ENCODE results near the gene PRPF40B. TPM values are rescaled to one million over a fixed set of nuclear protein-coding genes. Genes with fewer than 3 reads are reported as not detected.

PRPF40B gene
- total and polyA plus RNA-seq, 2 of the 13 experiments (the other 11 are each of a cell fraction or from before 2014, with no cell fraction given), result 5.0 to 7.8 TPM

DNA sequence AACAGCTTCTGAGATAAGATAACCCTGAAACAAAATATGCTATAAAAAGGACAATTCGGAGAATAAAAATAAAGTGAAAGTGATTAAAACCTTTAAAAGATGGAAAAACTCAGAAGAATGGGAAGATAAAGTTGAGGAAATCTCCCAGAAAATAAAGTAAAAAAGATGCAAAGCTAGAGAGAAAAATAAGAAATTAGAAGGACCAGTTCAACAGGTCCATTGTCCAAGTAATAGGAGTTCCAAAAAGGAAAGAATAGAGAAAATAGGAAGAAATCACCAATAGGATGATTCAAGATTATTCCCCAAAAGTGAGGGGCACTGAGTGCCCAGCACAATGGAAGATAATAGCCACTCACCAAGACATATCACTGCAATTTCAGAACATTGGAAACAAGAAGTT, 4.8 kb upstream of the PRPF40B start (continued):
- TF ChIP-seq, protein P1, sequence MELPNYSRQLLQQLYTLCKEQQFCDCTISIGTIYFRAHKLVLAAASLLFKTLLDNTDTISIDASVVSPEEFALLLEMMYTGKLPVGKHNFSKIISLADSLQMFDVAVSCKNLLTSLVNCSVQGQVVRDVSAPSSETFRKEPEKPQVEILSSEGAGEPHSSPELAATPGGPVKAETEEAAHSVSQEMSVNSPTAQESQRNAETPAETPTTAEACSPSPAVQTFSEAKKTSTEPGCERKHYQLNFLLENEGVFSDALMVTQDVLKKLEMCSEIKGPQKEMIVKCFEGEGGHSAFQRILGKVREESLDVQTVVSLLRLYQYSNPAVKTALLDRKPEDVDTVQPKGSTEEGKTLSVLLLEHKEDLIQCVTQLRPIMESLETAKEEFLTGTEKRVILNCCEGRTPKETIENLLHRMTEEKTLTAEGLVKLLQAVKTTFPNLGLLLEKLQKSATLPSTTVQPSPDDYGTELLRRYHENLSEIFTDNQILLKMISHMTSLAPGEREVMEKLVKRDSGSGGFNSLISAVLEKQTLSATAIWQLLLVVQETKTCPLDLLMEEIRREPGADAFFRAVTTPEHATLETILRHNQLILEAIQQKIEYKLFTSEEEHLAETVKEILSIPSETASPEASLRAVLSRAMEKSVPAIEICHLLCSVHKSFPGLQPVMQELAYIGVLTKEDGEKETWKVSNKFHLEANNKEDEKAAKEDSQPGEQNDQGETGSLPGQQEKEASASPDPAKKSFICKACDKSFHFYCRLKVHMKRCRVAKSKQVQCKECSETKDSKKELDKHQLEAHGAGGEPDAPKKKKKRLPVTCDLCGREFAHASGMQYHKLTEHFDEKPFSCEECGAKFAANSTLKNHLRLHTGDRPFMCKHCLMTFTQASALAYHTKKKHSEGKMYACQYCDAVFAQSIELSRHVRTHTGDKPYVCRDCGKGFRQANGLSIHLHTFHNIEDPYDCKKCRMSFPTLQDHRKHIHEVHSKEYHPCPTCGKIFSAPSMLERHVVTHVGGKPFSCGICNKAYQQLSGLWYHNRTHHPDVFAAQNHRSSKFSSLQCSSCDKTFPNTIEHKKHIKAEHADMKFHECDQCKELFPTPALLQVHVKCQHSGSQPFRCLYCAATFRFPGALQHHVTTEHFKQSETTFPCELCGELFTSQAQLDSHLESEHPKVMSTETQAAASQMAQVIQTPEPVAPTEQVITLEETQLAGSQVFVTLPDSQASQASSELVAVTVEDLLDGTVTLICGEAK (IDR thresholded peaks at IDR 0.05), result no peak
- TF ChIP-seq, protein P1 (CRISPR knock-in tag; IDR thresholded peaks at IDR 0.05), result no peak
- TF ChIP-seq MIER3 (CRISPR knock-in tag; IDR thresholded peaks at IDR 0.05; ENCODE audit: borderline replicate concordance) (no peak), SOX6 (IDR thresholded peaks at IDR 0.05) (no peak), SOX6 (CRISPR knock-in tag; IDR thresholded peaks at IDR 0.05) (no peak), CBFB (CRISPR knock-in tag; IDR thresholded peaks at IDR 0.05) (no peak), ZFP90 (CRISPR knock-in tag; IDR thresholded peaks at IDR 0.05; ENCODE audit: borderline replicate concordance) (no peak), FOXO1 (CRISPR knock-in tag; IDR thresholded peaks at IDR 0.05) (no peak), ZNF382 (CRISPR knock-in tag; IDR thresholded peaks at IDR 0.05; ENCODE audit: borderline replicate concordance) (no peak)
- TF ChIP-seq, protein P2, sequence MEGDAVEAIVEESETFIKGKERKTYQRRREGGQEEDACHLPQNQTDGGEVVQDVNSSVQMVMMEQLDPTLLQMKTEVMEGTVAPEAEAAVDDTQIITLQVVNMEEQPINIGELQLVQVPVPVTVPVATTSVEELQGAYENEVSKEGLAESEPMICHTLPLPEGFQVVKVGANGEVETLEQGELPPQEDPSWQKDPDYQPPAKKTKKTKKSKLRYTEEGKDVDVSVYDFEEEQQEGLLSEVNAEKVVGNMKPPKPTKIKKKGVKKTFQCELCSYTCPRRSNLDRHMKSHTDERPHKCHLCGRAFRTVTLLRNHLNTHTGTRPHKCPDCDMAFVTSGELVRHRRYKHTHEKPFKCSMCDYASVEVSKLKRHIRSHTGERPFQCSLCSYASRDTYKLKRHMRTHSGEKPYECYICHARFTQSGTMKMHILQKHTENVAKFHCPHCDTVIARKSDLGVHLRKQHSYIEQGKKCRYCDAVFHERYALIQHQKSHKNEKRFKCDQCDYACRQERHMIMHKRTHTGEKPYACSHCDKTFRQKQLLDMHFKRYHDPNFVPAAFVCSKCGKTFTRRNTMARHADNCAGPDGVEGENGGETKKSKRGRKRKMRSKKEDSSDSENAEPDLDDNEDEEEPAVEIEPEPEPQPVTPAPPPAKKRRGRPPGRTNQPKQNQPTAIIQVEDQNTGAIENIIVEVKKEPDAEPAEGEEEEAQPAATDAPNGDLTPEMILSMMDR (CRISPR knock-in tag; IDR thresholded peaks at IDR 0.05), result no peak
- TF ChIP-seq, protein P3, sequence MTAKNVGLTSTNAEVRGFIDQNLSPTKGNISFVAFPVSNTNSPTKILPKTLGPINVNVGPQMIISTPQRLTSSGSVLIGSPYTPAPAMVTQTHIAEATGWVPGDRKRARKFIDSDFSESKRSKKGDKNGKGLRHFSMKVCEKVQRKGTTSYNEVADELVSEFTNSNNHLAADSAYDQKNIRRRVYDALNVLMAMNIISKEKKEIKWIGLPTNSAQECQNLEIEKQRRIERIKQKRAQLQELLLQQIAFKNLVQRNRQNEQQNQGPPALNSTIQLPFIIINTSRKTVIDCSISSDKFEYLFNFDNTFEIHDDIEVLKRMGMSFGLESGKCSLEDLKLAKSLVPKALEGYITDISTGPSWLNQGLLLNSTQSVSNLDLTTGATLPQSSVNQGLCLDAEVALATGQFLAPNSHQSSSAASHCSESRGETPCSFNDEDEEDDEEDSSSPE (CRISPR knock-in tag; IDR thresholded peaks at IDR 0.05), result no peak
- TF ChIP-seq, protein P4, sequence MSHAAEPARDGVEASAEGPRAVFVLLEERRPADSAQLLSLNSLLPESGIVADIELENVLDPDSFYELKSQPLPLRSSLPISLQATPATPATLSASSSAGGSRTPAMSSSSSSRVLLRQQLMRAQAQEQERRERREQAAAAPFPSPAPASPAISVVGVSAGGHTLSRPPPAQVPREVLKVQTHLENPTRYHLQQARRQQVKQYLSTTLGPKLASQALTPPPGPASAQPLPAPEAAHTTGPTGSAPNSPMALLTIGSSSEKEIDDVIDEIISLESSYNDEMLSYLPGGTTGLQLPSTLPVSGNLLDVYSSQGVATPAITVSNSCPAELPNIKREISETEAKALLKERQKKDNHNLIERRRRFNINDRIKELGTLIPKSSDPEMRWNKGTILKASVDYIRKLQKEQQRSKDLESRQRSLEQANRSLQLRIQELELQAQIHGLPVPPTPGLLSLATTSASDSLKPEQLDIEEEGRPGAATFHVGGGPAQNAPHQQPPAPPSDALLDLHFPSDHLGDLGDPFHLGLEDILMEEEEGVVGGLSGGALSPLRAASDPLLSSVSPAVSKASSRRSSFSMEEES (CRISPR knock-in tag; IDR thresholded peaks at IDR 0.05), result no peak

All from HepG2 (cell line).